GM21390 (cell line): Measurements from ENCODE around the gene DNM3.

Experiments
- ATAC-seq: cut with Tn5 transposase; IDR thresholded peaks from one replicate; pipeline ENCODE4 v1.9.1; 2021; ENCODE audit not compliant: unreplicated experiment

The DNM3 gene

GRCh38 chr1:172165403-172165802, 324.1 kb downstream of the DNM3 start:
- ATAC-seq = no peak

GRCh38 chr1:172167796-172168596, 326.7 kb downstream of the DNM3 start:
- no peak for ATAC-seq

GRCh38 chr1:172168597-172168872, 327.2 kb downstream of the DNM3 start:
- no peak for ATAC-seq

- ATAC-seq = no peak
Observed at GRCh38 chr1:172169836-172170235, 328.5 kb downstream of the DNM3 start.

- ATAC-seq = no peak
Observed at GRCh38 chr1:172172352-172172831, 331.1 kb downstream of the DNM3 start.

GRCh38 chr1:172176206-172176605, 334.9 kb downstream of the DNM3 start:
- ATAC-seq = no peak

- no peak for ATAC-seq
Observed at GRCh38 chr1:172177849-172178248, 336.6 kb downstream of the DNM3 start.

- ATAC-seq = no peak
Observed at GRCh38 chr1:172178886-172179285, 337.6 kb downstream of the DNM3 start.

GRCh38 chr1:172179918-172180317, 338.6 kb downstream of the DNM3 start:
- ATAC-seq = no peak

- ATAC-seq = peak; percentile 56
Observed at GRCh38 chr1:172180501-172181285, 339.4 kb downstream of the DNM3 start.

- peak; percentile 2 for ATAC-seq
Observed at GRCh38 chr1:172184506-172185191, 343.4 kb downstream of the DNM3 start.

- peak; percentile 61 for ATAC-seq
Observed at GRCh38 chr1:172185211-172185610, 343.9 kb downstream of the DNM3 start.

- ATAC-seq = no peak
Observed at GRCh38 chr1:172185996-172186395, 344.7 kb downstream of the DNM3 start.

GRCh38 chr1:172201572-172201971, 360.3 kb downstream of the DNM3 start:
- ATAC-seq = no peak

- ATAC-seq = no peak
Observed at GRCh38 chr1:172203135-172203823, 362.0 kb downstream of the DNM3 start.

GRCh38 chr1:172203902-172204301, 362.6 kb downstream of the DNM3 start:
- ATAC-seq = no peak

GRCh38 chr1:172206256-172206655, 365.0 kb downstream of the DNM3 start:
- no peak for ATAC-seq

- ATAC-seq = no peak
Observed at GRCh38 chr1:172208635-172209034, 367.3 kb downstream of the DNM3 start.

GRCh38 chr1:172211221-172211620, 369.9 kb downstream of the DNM3 start:
- no peak for ATAC-seq

- ATAC-seq = no peak
Observed at GRCh38 chr1:172212124-172212523, 370.8 kb downstream of the DNM3 start.

- ATAC-seq = no peak
Observed at GRCh38 chr1:172215006-172215405, 373.7 kb downstream of the DNM3 start.
